A549 (cell line): ENCODE data around the gene VPS72. TPM values are rescaled to one million over a fixed set of nuclear protein-coding genes. Genes with fewer than 3 reads are reported as not detected.

Source experiments
- ATAC-seq, 2 experiments: fragments of 200-7000 bp in 1 of 2; fragments of >200 bp in 1 of 2; cut with Nextera tagmentation in 1 of 2; cut with Tn5 transposase in 1 of 2; 3 replicates each; pipeline versions ENCODE4 v1.8.0 to v1.9.1; 2018 to 2020; ENCODE audit warnings: mild to moderate bottlenecking in 1 of 2, moderate library complexity in 1 of 2
- CTCF ChIA-PET: fragments of 300-600 bp; sonication (Branson Sonifier 250); formaldehyde crosslinking; extraction: SDS; loops from one replicate; lab custom pipeline; 2021; ENCODE audit warnings: antibody characterized with exemption, inconsistent platforms; lab: Yijun Ruan, JAX
- POLR2A ChIA-PET: fragments of 350-600 bp; formaldehyde crosslinking; extraction: SDS; loops from one replicate; lab custom pipeline; 2021; ENCODE audit warnings: antibody characterized with exemption, inconsistent platforms; lab: Yijun Ruan, JAX
- DNase-seq, 2 experiments: peaks; one replicate each; pipeline versions ENCODE4 v3.0.0 to v3.0.0-alpha.2; 2011 to 2016; ENCODE audit warnings: low read depth in 1 of 2, low spot score in 1 of 2
- FAIRE-seq: peaks from 2 replicates; lab custom pipeline; 2011; peaks lifted over from hg19 to GRCh38; lab: Jason Lieb, UNC
- H3K27ac ChIP-seq, 2 experiments: fragments of >200 bp; sonication (Bioruptor Twin); formaldehyde crosslinking; 3 replicates each; pipeline ENCODE4 v1.5.1; 2016 to 2017
- H3K4me1 ChIP-seq: fragments of >200 bp; sonication (Bioruptor Twin); formaldehyde crosslinking; 3 replicates; pipeline ENCODE4 v1.6.1; 2016
- H3K4me2 ChIP-seq: fragments of >200 bp; sonication (Bioruptor Twin); formaldehyde crosslinking; 3 replicates; pipeline ENCODE4 v1.6.1; 2016
- H3K4me3 ChIP-seq: fragments of >200 bp; sonication (Bioruptor Twin); formaldehyde crosslinking; 3 replicates; pipeline ENCODE4 v1.5.1; 2016
- H3K9me3 ChIP-seq: fragments of >200 bp; sonication (Bioruptor Twin); formaldehyde crosslinking; 3 replicates; pipeline ENCODE4 v1.6.1; 2016
- ATOH8 ChIP-seq: fragments of 250-450 bp; sonication (Bioruptor Pico); IDR thresholded peaks from 2 replicates; pipeline ENCODE4 v1.5.0; 2020; ENCODE audit warnings: low read depth, mild to moderate bottlenecking, moderate library complexity
- BHLHE40 ChIP-seq: IDR thresholded peaks from 2 replicates; pipeline ENCODE4 v1.6.1; 2012; ENCODE audit warnings: low read depth, low read length, inconsistent platforms
- CBX2 ChIP-seq: fragments of 200-600 bp; sonication (generic); IDR thresholded peaks from 2 replicates; pipeline ENCODE4 v1.6.1; 2016; ENCODE audit warnings: low read depth, mild to moderate bottlenecking, borderline replicate concordance
- CBX8 ChIP-seq: fragments of 200-600 bp; sonication (generic); IDR thresholded peaks from 2 replicates; pipeline ENCODE4 v1.6.1; 2016
- CEBPB ChIP-seq, 2 experiments: fragments of >200 bp in 1 of 2; sonication (Bioruptor Twin) in 1 of 2; formaldehyde crosslinking in 1 of 2; IDR thresholded peaks; 2 replicates each; pipeline ENCODE4 v1.6.1; 2012 to 2016
- CHD4 ChIP-seq: fragments of 200-600 bp; sonication (generic); IDR thresholded peaks from 2 replicates; pipeline ENCODE4 v1.6.1; 2016; ENCODE audit warnings: antibody characterized with exemption, mild to moderate bottlenecking, borderline replicate concordance
- E2F6 ChIP-seq: IDR thresholded peaks from 2 replicates; pipeline ENCODE4 v1.6.1; 2012; ENCODE audit warnings: low read depth, borderline replicate concordance
- ESRRA ChIP-seq: fragments of 150-350 bp; IDR thresholded peaks from 2 replicates; pipeline ENCODE4 v1.6.1; 2014; ENCODE audit warnings: mild to moderate bottlenecking, low read length, borderline replicate concordance
- FOSL2 ChIP-seq, 2 experiments: fragments of 450-650 bp in 1 of 2; fragments of >200 bp in 1 of 2; sonication (Bioruptor Twin) in 1 of 2; formaldehyde crosslinking; IDR thresholded peaks; 2 replicates each; pipeline versions ENCODE4 v1.5.0 to v1.6.1; 2016 to 2020; ENCODE audit warnings: mild to moderate bottlenecking in 1 of 2, moderate library complexity in 1 of 2
- FOXS1 ChIP-seq: fragments of 250-450 bp; sonication (Bioruptor Pico); IDR thresholded peaks from 2 replicates; pipeline ENCODE4 v1.5.0; 2020; ENCODE audit warnings: mild to moderate bottlenecking, moderate library complexity
- GATA3 ChIP-seq: IDR thresholded peaks from 2 replicates; pipeline ENCODE4 v1.6.1; 2012; ENCODE audit warnings: borderline replicate concordance
- HDAC2 ChIP-seq: fragments of 200-600 bp; sonication (generic); IDR thresholded peaks from 2 replicates; pipeline ENCODE4 v1.6.1; 2016
- HEYL ChIP-seq: fragments of 250-450 bp; sonication (Bioruptor Pico); IDR thresholded peaks from 2 replicates; pipeline ENCODE4 v1.8.0; 2021; ENCODE audit warnings: mild to moderate bottlenecking, moderate library complexity
- HMGXB4 ChIP-seq: fragments of 250-450 bp; sonication (Bioruptor Pico); IDR thresholded peaks from 2 replicates; pipeline ENCODE4 v1.5.0; 2021; ENCODE audit warnings: mild to moderate bottlenecking, moderate library complexity, borderline replicate concordance
- HOXA7 ChIP-seq: fragments of 250-450 bp; sonication (Bioruptor Pico); IDR thresholded peaks from 2 replicates; pipeline ENCODE4 v1.5.0; 2020; ENCODE audit warnings: mild to moderate bottlenecking, moderate library complexity
- HOXB13 ChIP-seq: fragments of 250-450 bp; sonication (Bioruptor Pico); IDR thresholded peaks from 2 replicates; pipeline ENCODE4 v1.5.0; 2020; ENCODE audit warnings: low read depth, mild to moderate bottlenecking, moderate library complexity
- KDM1A ChIP-seq: fragments of 200-600 bp; sonication (generic); IDR thresholded peaks from 2 replicates; pipeline ENCODE4 v1.6.1; 2016; ENCODE audit warnings: low read depth, mild to moderate bottlenecking
- KDM5A ChIP-seq: fragments of 200-600 bp; sonication (generic); IDR thresholded peaks from 2 replicates; pipeline ENCODE4 v1.6.1; 2016; ENCODE audit warnings: antibody characterized with exemption, mild to moderate bottlenecking
- MAFK ChIP-seq: fragments of 450-650 bp; IDR thresholded peaks from 2 replicates; pipeline ENCODE4 v1.6.1; 2014; ENCODE audit not compliant: partially characterized antibody
- MYC ChIP-seq: IDR thresholded peaks from 2 replicates; pipeline ENCODE4 v1.6.1; 2012; ENCODE audit warnings: mild to moderate bottlenecking, inconsistent platforms, low read length, improper control_type of control experiment, borderline replicate concordance
- NR3C1 ChIP-seq: fragments of >200 bp; sonication (Bioruptor Twin); formaldehyde crosslinking; IDR thresholded peaks from 3 replicates; pipeline ENCODE4 v1.6.1; 2017
- POLR2A ChIP-seq: IDR thresholded peaks from 2 replicates; pipeline ENCODE4 v1.6.1; 2012; ENCODE audit warnings: mild to moderate bottlenecking, low read length
- RAD21 ChIP-seq, 2 experiments: fragments of >200 bp in 1 of 2; sonication (Bioruptor Twin) in 1 of 2; formaldehyde crosslinking in 1 of 2; IDR thresholded peaks in 1 of 2; conservative IDR thresholded peaks in 1 of 2; 2 replicates in 1 of 2; 3 replicates in 1 of 2; pipeline ENCODE4 v1.6.1; 2012 to 2018; ENCODE audit warnings: inconsistent platforms in 1 of 2
- RFX5 ChIP-seq: fragments of 450-650 bp; IDR thresholded peaks from 2 replicates; pipeline ENCODE4 v1.7.1; 2014; ENCODE audit warnings: antibody characterized with exemption, mild to moderate bottlenecking, moderate library complexity
- RNF2 ChIP-seq: fragments of 200-600 bp; sonication (generic); IDR thresholded peaks from 2 replicates; pipeline ENCODE4 v1.6.1; 2016; ENCODE audit warnings: low read depth, mild to moderate bottlenecking, antibody characterized with exemption, moderate library complexity, borderline replicate concordance
- SMC3 ChIP-seq: fragments of >200 bp; sonication (Bioruptor Twin); formaldehyde crosslinking; IDR thresholded peaks from 3 replicates; pipeline ENCODE4 v1.6.1; 2018; ENCODE audit warnings: inconsistent platforms
- TFCP2L1 ChIP-seq: fragments of 250-450 bp; sonication (Bioruptor Pico); IDR thresholded peaks from 2 replicates; pipeline ENCODE4 v1.5.0; 2021; ENCODE audit warnings: mild to moderate bottlenecking
- USF2 ChIP-seq: fragments of 450-650 bp; IDR thresholded peaks from 2 replicates; pipeline ENCODE4 v1.6.1; 2014; ENCODE audit warnings: antibody characterized with exemption
- ZC3H11A ChIP-seq: fragments of 450-650 bp; IDR thresholded peaks from 2 replicates; pipeline ENCODE4 v1.6.1; 2014; ENCODE audit warnings: antibody characterized with exemption, mild to moderate bottlenecking
- ZFP36 ChIP-seq: fragments of 450-650 bp; IDR thresholded peaks from 2 replicates; pipeline ENCODE4 v1.6.1; 2014; ENCODE audit warnings: borderline replicate concordance; ENCODE audit not compliant: partially characterized antibody
- ZNF302 ChIP-seq: fragments of 250-450 bp; sonication (Bioruptor Pico); IDR thresholded peaks from 2 replicates; pipeline ENCODE4 v1.9.0; 2021; ENCODE audit warnings: inconsistent platforms, mild to moderate bottlenecking, moderate library complexity
- WGBS: methylation state at CpG from one replicate; pipeline ENCODE4 v1.1.6; 2017; ENCODE audit errors: missing lambda C conversion rate; 5-methylcytosine and 5-hydroxymethylcytosine counted together
- polyA plus RNA-seq, 4 experiments: library from polyadenylated mRNA; depleted of rRNA in 3 of 4; stranded (reverse); fragments of >200 nt; fragmentation: RNase III in 1 of 4; extraction: RNeasy Plus Mini Kit Qiagen cat#74134 plus additional on column Dnase treatment in 1 of 4; gene quantifications; 2 replicates in 3 of 4; 3 replicates in 1 of 4; pipeline ENCODE4 v1.2.3, GENCODE V29; 2011 to 2017

Gene VPS72
- polyA plus RNA-seq, 2 of the 4 experiments (the other 2 are of a cell fraction) = 50.8 to 81.2 TPM

- TF ChIP-seq HOXA7 (CRISPR knock-in tag) = 0 out of 2 replicates have a peak, but pooled peaks have one; percentile 13
- TF ChIP-seq ZNF302 = no peak
- no peak for TF ChIP-seq ZFP36
- no peak for TF ChIP-seq FOSL2 (IDR thresholded peaks at IDR 0.05)
- TF ChIP-seq FOSL2 (CRISPR knock-in tag; IDR thresholded peaks at IDR 0.05) = peak; percentile 34
- no peak for TF ChIP-seq E2F6
- no peak for TF ChIP-seq HEYL (CRISPR knock-in tag)
- TF ChIP-seq ESRRA = no peak
- TF ChIP-seq CBX2 = no peak
- no peak for TF ChIP-seq NR3C1
- no peak for TF ChIP-seq GATA3
- no peak for TF ChIP-seq MAFK
- no peak for TF ChIP-seq ZC3H11A
- no peak for TF ChIP-seq KDM1A
- TF ChIP-seq CEBPB (IDR thresholded peaks at IDR 0.05) = peak; percentile 71 to 89
- no peaks in the 10 kb centered on the region for H3K9me3 ChIP-seq
- CTCF ChIA-PET = interaction anchor here (0.6 to 5.8 kb wide), 5 partner anchors 11 to 141 kb away, joined by 3 to 48 read pairs (median 3); partner anchors contain the start of gene VPS72
- peaks cover 23% of the 10 kb centered on the region for H3K4me1 ChIP-seq
- POLR2A ChIA-PET = interaction anchor here (1.8 kb wide), 1 partner anchor 10 kb away, joined by 4 read pairs; the partner anchor contains the start of gene VPS72
- WGBS = 6% methylated on average over 10 of the region's 11 CpGs
- ATAC-seq (no peak), DNase-seq (peak; percentile 46 to 54), FAIRE-seq (no peak)
- H3K27ac ChIP-seq = peak overlapping the region; percentile 95
- peak overlapping the region; percentile 78 for H3K4me3 ChIP-seq
- peak overlapping the region; percentile 87 for H3K4me2 ChIP-seq
Measured at GRCh38 chr1:151199873-151200581, 10.0 kb upstream of the VPS72 start.

GRCh38 chr1:151198254-151199127 lies 8.5 kb upstream of the VPS72 start, which contains the start of gene PIP5K1A:
TSS of gene PIP5K1A (plus strand) at chr1:151198552. CDS start at chr1:151198997, 445 bp downstream.
- peaks cover 30% of the 10 kb centered on the region for H3K4me1 ChIP-seq
- ATAC-seq = peak; percentile 79 to 81
- no peaks in the 10 kb centered on the region for H3K9me3 ChIP-seq
- H3K4me2 ChIP-seq = peak within 1 kb of the TSS; percentile 87
- CTCF ChIA-PET = interaction anchor here (0.9 to 5.8 kb wide), 2 partner anchors 30 to 53 kb away, joined by 3 to 48 read pairs; no protein-coding TSS in a partner anchor
- no peak for FAIRE-seq
- POLR2A ChIA-PET = interaction anchor here (0.5 to 1.4 kb wide), 3 partner anchors 9 to 227 kb away, joined by 3 to 7 read pairs (median 3); partner anchors contain the start of gene VPS72
- 1% methylated on average over 47 of the region's 60 CpGs for WGBS
- H3K4me3 ChIP-seq = peak within 1 kb of the TSS; percentile 78
- DNase-seq = peak; percentile 98 to 99
- H3K27ac ChIP-seq = peak within 1 kb of the TSS; percentile 95
- TF ChIP-seq CEBPB (IDR thresholded peaks at IDR 0.05) (no peak), CBX8 (no peak), KDM5A (peak; percentile 64; the same call in 1 of the 2 replicates), USF2 (peak; percentile 98), HMGXB4 (CRISPR knock-in tag) (no peak), MYC (0 out of 2 replicates have a peak, but pooled peaks have one; percentile 25), MAFK (no peak), FOXS1 (0 out of 2 replicates have a peak, but pooled peaks have one; percentile 15), HDAC2 (0 out of 2 replicates have a peak, but pooled peaks have one; percentile 9), RFX5 (no peak), GATA3 (0 out of 2 replicates have a peak, but pooled peaks have one; percentile 26), RAD21 (conservative IDR thresholded peaks at IDR 0.05 in 1 of 2, IDR thresholded peaks at IDR 0.05 in 1 of 2) (no peak), HOXB13 (CRISPR knock-in tag) (no peak), ATOH8 (CRISPR knock-in tag) (no peak), POLR2A (peak; percentile 72), SMC3 (no peak), CHD4 (no peak; the same call in 1 of the 2 replicates), ZFP36 (no peak), BHLHE40 (no peak), TFCP2L1 (CRISPR knock-in tag) (no peak), ZC3H11A (no peak), RNF2 (no peak)
